Stimulated activated CD8-positive, alpha-beta memory T cell treated with anti-CD3 and anti-CD28 coated beads, Interleukin-2, amount 100 ng/mL, for 48 hours (primary cell): Measurements from ENCODE around the gene ABCA13.

Experiments used
- DNase-seq, 2 donors: peaks; one replicate each; pipeline ENCODE4 v3.0.0-alpha.2; 2020; ENCODE audit warnings: low read depth in 2 of 2

ABCA13 gene

GRCh38 chr7:48511080-48511479 lies 339.8 kb downstream of the ABCA13 start:
- no peak for DNase-seq

- no peak for DNase-seq
These were observed 341.6 kb downstream of the ABCA13 start for GRCh38 chr7:48512892-48513291.

GRCh38 chr7:48515171-48515570 lies 343.9 kb downstream of the ABCA13 start:
- DNase-seq, result no peak

- DNase-seq, result no peak
These were observed 346.8 kb downstream of the ABCA13 start for GRCh38 chr7:48518092-48518491.

- no peak for DNase-seq
These were observed 351.4 kb downstream of the ABCA13 start for GRCh38 chr7:48522692-48523091.

- DNase-seq, result no peak
These were observed 354.8 kb downstream of the ABCA13 start for GRCh38 chr7:48525736-48526732.

- no peak for DNase-seq
These were observed 357.4 kb downstream of the ABCA13 start for GRCh38 chr7:48528646-48529045.

GRCh38 chr7:48537561-48537960 lies 366.3 kb downstream of the ABCA13 start:
- no peak for DNase-seq

GRCh38 chr7:48540746-48541145 lies 369.5 kb downstream of the ABCA13 start:
- DNase-seq, result no peak

GRCh38 chr7:48548667-48549066 lies 377.4 kb downstream of the ABCA13 start:
- no peak for DNase-seq

GRCh38 chr7:48551652-48552051 lies 380.4 kb downstream of the ABCA13 start:
- DNase-seq, result no peak

GRCh38 chr7:48563334-48563733 lies 392.1 kb downstream of the ABCA13 start:
- DNase-seq, result no peak

GRCh38 chr7:48575516-48575915 lies 404.3 kb downstream of the ABCA13 start:
- DNase-seq, result no peak

GRCh38 chr7:48587475-48587874 lies 416.2 kb downstream of the ABCA13 start:
- no peak for DNase-seq

- no peak for DNase-seq
These were observed 423.1 kb downstream of the ABCA13 start for GRCh38 chr7:48594349-48594748.

- no peak for DNase-seq
These were observed 424.5 kb downstream of the ABCA13 start for GRCh38 chr7:48595756-48596155.

- DNase-seq, result no peak
These were observed 439.4 kb downstream of the ABCA13 start for GRCh38 chr7:48610705-48611104.

- DNase-seq, result no peak
These were observed 440.7 kb downstream of the ABCA13 start for GRCh38 chr7:48611993-48612392.

- DNase-seq, result no peak
These were observed 446.2 kb downstream of the ABCA13 start for GRCh38 chr7:48617508-48617907.

- DNase-seq, result no peak
These were observed 446.7 kb downstream of the ABCA13 start for GRCh38 chr7:48617993-48618392.

- DNase-seq, result no peak
These were observed 449.8 kb downstream of the ABCA13 start for GRCh38 chr7:48621076-48621475.

GRCh38 chr7:48627164-48627563 lies 455.9 kb downstream of the ABCA13 start:
- no peak for DNase-seq

GRCh38 chr7:48628793-48629349 lies 457.6 kb downstream of the ABCA13 start:
- DNase-seq, result no peak
